ENCODE data around the gene SMIM35.

SMIM35 gene

GRCh38 chr11:117992620-117993019, 94.1 kb downstream of the SMIM35 start:
- TF ChIP-seq TSHZ2 (CRISPR knock-in tag; IDR thresholded peaks at IDR 0.05) (no peak), TOX (CRISPR knock-in tag; IDR thresholded peaks at IDR 0.05; ENCODE audit: borderline replicate concordance) (no peak), CSDC2 (CRISPR knock-in tag; IDR thresholded peaks at IDR 0.05) (no peak), POU6F1 (CRISPR knock-in tag; IDR thresholded peaks at IDR 0.05; ENCODE audit: borderline replicate concordance, low read depth) (no peak), CREB5 (CRISPR knock-in tag; IDR thresholded peaks at IDR 0.05; ENCODE audit: low read depth) (no peak), RARB (CRISPR knock-in tag; IDR thresholded peaks at IDR 0.05) (no peak), BACH2 (CRISPR knock-in tag; IDR thresholded peaks at IDR 0.05; ENCODE audit: borderline replicate concordance) (no peak)
- ATAC-seq, result no peak

GRCh38 chr11:117992136-117992535, 94.6 kb downstream of the SMIM35 start:
- ATAC-seq, result no peak
- TF ChIP-seq ZFP30 (CRISPR knock-in tag; IDR thresholded peaks at IDR 0.05), result no peak
- no peak for TF ChIP-seq CREB5 (CRISPR knock-in tag; IDR thresholded peaks at IDR 0.05; ENCODE audit: low read depth)
- no peak for TF ChIP-seq OSR1 (CRISPR knock-in tag; IDR thresholded peaks at IDR 0.05)
- TF ChIP-seq CSRNP3 (CRISPR knock-in tag; IDR thresholded peaks at IDR 0.05), result no peak
- no peak for TF ChIP-seq SNAI2 (CRISPR knock-in tag; IDR thresholded peaks at IDR 0.05)
- TF ChIP-seq TOX (CRISPR knock-in tag; IDR thresholded peaks at IDR 0.05; ENCODE audit: borderline replicate concordance), result no peak
- TF ChIP-seq TSHZ2 (CRISPR knock-in tag; IDR thresholded peaks at IDR 0.05), result no peak
- no peak for TF ChIP-seq PPARA (CRISPR knock-in tag; IDR thresholded peaks at IDR 0.05; ENCODE audit: borderline replicate concordance)
- TF ChIP-seq BACH2 (CRISPR knock-in tag; IDR thresholded peaks at IDR 0.05; ENCODE audit: borderline replicate concordance), result no peak
- no peak for TF ChIP-seq GLIS3 (CRISPR knock-in tag; IDR thresholded peaks at IDR 0.05)
- TF ChIP-seq POU6F1 (CRISPR knock-in tag; IDR thresholded peaks at IDR 0.05; ENCODE audit: borderline replicate concordance, low read depth), result no peak
- no peak for TF ChIP-seq ZFP3 (CRISPR knock-in tag; IDR thresholded peaks at IDR 0.05)
- no peak for TF ChIP-seq TCF4 (CRISPR knock-in tag; IDR thresholded peaks at IDR 0.05; ENCODE audit: borderline replicate concordance)
- TF ChIP-seq ESRRG (CRISPR knock-in tag; IDR thresholded peaks at IDR 0.05), result no peak
- TF ChIP-seq CSDC2 (CRISPR knock-in tag; IDR thresholded peaks at IDR 0.05), result no peak
- TF ChIP-seq ISL1 (CRISPR knock-in tag; IDR thresholded peaks at IDR 0.05), result no peak

Measured in SK-N-SH treated with all-trans-retinoic acid at 6 μM for 48 hours (cell line).